OCI-LY1 (cell line): ENCODE data around the gene TSPAN3.

ENCODE experiments used
- H2AFZ ChIP-seq: fragments of 200-600 bp; sonication (generic), shearing (Covaris generic); 2 replicates; pipeline ENCODE4 v1.6.0; 2014; ENCODE audit warnings: antibody characterized with exemption, mild to moderate bottlenecking, low read length
- H3F3A ChIP-seq: fragments of 200-600 bp; sonication (generic), shearing (Covaris generic); 2 replicates; pipeline ENCODE4 v1.6.0; 2014; ENCODE audit warnings: mild to moderate bottlenecking, antibody characterized with exemption, low read length, moderate library complexity; ENCODE audit not compliant: insufficient read depth
- H3K27ac ChIP-seq: fragments of 200-600 bp; sonication (generic); 2 replicates; pipeline ENCODE4 v1.5.1; 2014; ENCODE audit warnings: low read length, mixed run types, mild to moderate bottlenecking, low read depth; ENCODE audit not compliant: poor library complexity, severe bottlenecking
- H3K27me3 ChIP-seq: fragments of 200-600 bp; sonication (generic); 2 replicates; pipeline ENCODE4 v1.6.0; 2014; ENCODE audit warnings: antibody characterized with exemption, mild to moderate bottlenecking, low read length, moderate library complexity; ENCODE audit not compliant: insufficient read depth
- H3K36me3 ChIP-seq: fragments of 200-600 bp; sonication (generic); 2 replicates; pipeline ENCODE4 v1.6.1; 2014; ENCODE audit warnings: mild to moderate bottlenecking, antibody characterized with exemption, low read length, moderate library complexity, mixed read lengths; ENCODE audit not compliant: insufficient read depth
- H3K4me1 ChIP-seq: fragments of 200-600 bp; sonication (generic); 2 replicates; pipeline ENCODE4 v1.5.1; 2014; ENCODE audit warnings: mild to moderate bottlenecking, low read length, moderate library complexity; ENCODE audit not compliant: insufficient read depth, severe bottlenecking
- H3K4me2 ChIP-seq: fragments of 200-600 bp; sonication (generic), shearing (Covaris generic); 2 replicates; pipeline ENCODE4 v1.6.1; 2014; ENCODE audit warnings: low read length
- H3K4me3 ChIP-seq: fragments of 200-600 bp; sonication (generic); 2 replicates; pipeline ENCODE4 v1.5.1; 2014; ENCODE audit warnings: low read length, low read depth, mild to moderate bottlenecking, mixed read lengths; ENCODE audit not compliant: poor library complexity, severe bottlenecking
- H3K79me2 ChIP-seq: fragments of 200-600 bp; shearing (Covaris generic); 2 replicates; pipeline ENCODE4 v1.6.1; 2016; ENCODE audit warnings: mixed run types, low read length, mixed read lengths; ENCODE audit not compliant: insufficient read depth
- H3K9ac ChIP-seq: fragments of 200-600 bp; sonication (generic), shearing (Covaris generic); 2 replicates; pipeline ENCODE4 v1.6.1; 2014; ENCODE audit warnings: mild to moderate bottlenecking, low read length, mixed read lengths
- H3K9me2 ChIP-seq: fragments of 200-600 bp; sonication (generic), shearing (Covaris generic); 2 replicates; pipeline ENCODE4 v1.6.1; 2014; ENCODE audit warnings: low read depth, mild to moderate bottlenecking, low read length, mixed read lengths
- H3K9me3 ChIP-seq: fragments of 200-600 bp; shearing (Covaris generic); 2 replicates; pipeline ENCODE4 v1.6.1; 2014; ENCODE audit warnings: low read length, mixed read lengths
- H4K20me1 ChIP-seq: fragments of 200-600 bp; sonication (generic), shearing (Covaris generic); 2 replicates; pipeline ENCODE4 v1.6.0; 2016; ENCODE audit warnings: mild to moderate bottlenecking, low read length; ENCODE audit not compliant: insufficient read depth
- EZH2 ChIP-seq: fragments of 200-600 bp; sonication (generic), shearing (Covaris generic); IDR thresholded peaks from 2 replicates; pipeline ENCODE4 v1.8.0; 2017; ENCODE audit warnings: borderline replicate concordance, mixed run types, mild to moderate bottlenecking, antibody characterized with exemption, low read length, moderate library complexity, mixed read lengths
- TF ChIP-seq, protein P1 (sequence below): fragments of 200-600 bp; sonication (generic), shearing (Covaris generic); IDR thresholded peaks from 2 replicates; pipeline ENCODE4 v1.5.1; 2017; ENCODE audit warnings: mild to moderate bottlenecking, antibody characterized with exemption, low read length, moderate library complexity, mixed read lengths

TSPAN3 gene

DNA sequence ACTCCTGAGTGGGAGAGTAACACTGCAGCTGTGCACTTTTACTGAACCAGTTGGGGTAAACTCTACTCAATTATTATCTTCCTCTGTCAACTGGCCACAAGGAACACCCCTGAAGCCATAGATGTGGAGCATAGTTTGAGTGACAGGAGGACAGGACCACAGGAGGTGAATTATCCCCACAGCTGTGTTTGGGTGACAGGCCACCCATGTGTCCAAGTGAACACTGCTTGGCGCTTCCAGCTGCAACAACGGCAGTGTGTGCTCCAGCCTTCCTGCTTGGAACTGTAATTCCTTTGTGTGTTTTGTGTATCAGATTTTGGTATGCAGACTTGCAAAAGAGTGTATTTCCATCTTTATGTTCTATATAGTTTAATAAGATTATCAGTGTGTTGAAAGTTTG, 20.2 kb upstream of the TSPAN3 start:
- Histone ChIP-seq H3K79me2 (no peaks in the 10 kb centered on the region), H4K20me1 (no peaks in the 10 kb centered on the region), H3K4me1 (no peaks in the 10 kb centered on the region), H3K27me3 (no peaks in the 10 kb centered on the region), H3K9me2 (no peaks in the 10 kb centered on the region), H3K27ac (no peak overlapping the region), H3K36me3 (no peaks in the 10 kb centered on the region), H3K4me2 (no peak overlapping the region), H3K9me3 (no peaks in the 10 kb centered on the region), H2AFZ (no peak overlapping the region), H3F3A (no peaks in the 10 kb centered on the region), H3K4me3 (no peak overlapping the region), H3K9ac (no peak overlapping the region)
- TF ChIP-seq, protein P1, sequence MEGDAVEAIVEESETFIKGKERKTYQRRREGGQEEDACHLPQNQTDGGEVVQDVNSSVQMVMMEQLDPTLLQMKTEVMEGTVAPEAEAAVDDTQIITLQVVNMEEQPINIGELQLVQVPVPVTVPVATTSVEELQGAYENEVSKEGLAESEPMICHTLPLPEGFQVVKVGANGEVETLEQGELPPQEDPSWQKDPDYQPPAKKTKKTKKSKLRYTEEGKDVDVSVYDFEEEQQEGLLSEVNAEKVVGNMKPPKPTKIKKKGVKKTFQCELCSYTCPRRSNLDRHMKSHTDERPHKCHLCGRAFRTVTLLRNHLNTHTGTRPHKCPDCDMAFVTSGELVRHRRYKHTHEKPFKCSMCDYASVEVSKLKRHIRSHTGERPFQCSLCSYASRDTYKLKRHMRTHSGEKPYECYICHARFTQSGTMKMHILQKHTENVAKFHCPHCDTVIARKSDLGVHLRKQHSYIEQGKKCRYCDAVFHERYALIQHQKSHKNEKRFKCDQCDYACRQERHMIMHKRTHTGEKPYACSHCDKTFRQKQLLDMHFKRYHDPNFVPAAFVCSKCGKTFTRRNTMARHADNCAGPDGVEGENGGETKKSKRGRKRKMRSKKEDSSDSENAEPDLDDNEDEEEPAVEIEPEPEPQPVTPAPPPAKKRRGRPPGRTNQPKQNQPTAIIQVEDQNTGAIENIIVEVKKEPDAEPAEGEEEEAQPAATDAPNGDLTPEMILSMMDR = no peak
- no peak for TF ChIP-seq EZH2

- no peak overlapping the region for H3K4me3 ChIP-seq
- no peak overlapping the region for H3K9ac ChIP-seq
- H3K79me2 ChIP-seq = no peaks in the 10 kb centered on the region
- no peaks in the 10 kb centered on the region for H3F3A ChIP-seq
- H3K9me2 ChIP-seq = no peaks in the 10 kb centered on the region
- H3K4me2 ChIP-seq = no peak overlapping the region
- H3K36me3 ChIP-seq = no peaks in the 10 kb centered on the region
- H3K4me1 ChIP-seq = peaks cover 28% of the 10 kb centered on the region
- TF ChIP-seq, protein P1 = no peak
- no peak for TF ChIP-seq EZH2
- no peaks in the 10 kb centered on the region for H3K9me3 ChIP-seq
- no peak overlapping the region for H2AFZ ChIP-seq
- H4K20me1 ChIP-seq = no peaks in the 10 kb centered on the region
- no peaks in the 10 kb centered on the region for H3K27me3 ChIP-seq
- no peak overlapping the region for H3K27ac ChIP-seq
Measured at GRCh38 chr15:77087213-77087612, 16.3 kb upstream of the TSPAN3 start.

- Histone ChIP-seq H3F3A (no peaks in the 10 kb centered on the region), H3K36me3 (no peaks in the 10 kb centered on the region), H3K4me2 (no peak overlapping the region), H3K27me3 (no peaks in the 10 kb centered on the region), H3K9ac (no peak overlapping the region), H3K4me3 (no peak overlapping the region), H3K4me1 (peaks cover 29% of the 10 kb centered on the region), H3K27ac (no peak overlapping the region), H3K9me2 (no peaks in the 10 kb centered on the region), H4K20me1 (no peaks in the 10 kb centered on the region), H3K9me3 (no peaks in the 10 kb centered on the region), H2AFZ (no peak overlapping the region), H3K79me2 (no peaks in the 10 kb centered on the region)
- TF ChIP-seq, protein P1 = no peak
- no peak for TF ChIP-seq EZH2
Measured at GRCh38 chr15:77085297-77085696, 14.4 kb upstream of the TSPAN3 start.
